ENCODE data around the gene FMR1NB.

FMR1NB gene

GRCh38 chrX:148051973-148052372 is 70.8 kb downstream of the FMR1NB start:
- no peak for DNase-seq (ENCODE audit: low read depth, low spot score)
- H3K4me3 ChIP-seq (ENCODE audit: low read depth, low read length): no peak overlapping the region
- in situ Hi-C loops (cut with HindIII; ENCODE audit: low sequenced_read_pairs): no loop called here
- TF ChIP-seq, protein P1, sequence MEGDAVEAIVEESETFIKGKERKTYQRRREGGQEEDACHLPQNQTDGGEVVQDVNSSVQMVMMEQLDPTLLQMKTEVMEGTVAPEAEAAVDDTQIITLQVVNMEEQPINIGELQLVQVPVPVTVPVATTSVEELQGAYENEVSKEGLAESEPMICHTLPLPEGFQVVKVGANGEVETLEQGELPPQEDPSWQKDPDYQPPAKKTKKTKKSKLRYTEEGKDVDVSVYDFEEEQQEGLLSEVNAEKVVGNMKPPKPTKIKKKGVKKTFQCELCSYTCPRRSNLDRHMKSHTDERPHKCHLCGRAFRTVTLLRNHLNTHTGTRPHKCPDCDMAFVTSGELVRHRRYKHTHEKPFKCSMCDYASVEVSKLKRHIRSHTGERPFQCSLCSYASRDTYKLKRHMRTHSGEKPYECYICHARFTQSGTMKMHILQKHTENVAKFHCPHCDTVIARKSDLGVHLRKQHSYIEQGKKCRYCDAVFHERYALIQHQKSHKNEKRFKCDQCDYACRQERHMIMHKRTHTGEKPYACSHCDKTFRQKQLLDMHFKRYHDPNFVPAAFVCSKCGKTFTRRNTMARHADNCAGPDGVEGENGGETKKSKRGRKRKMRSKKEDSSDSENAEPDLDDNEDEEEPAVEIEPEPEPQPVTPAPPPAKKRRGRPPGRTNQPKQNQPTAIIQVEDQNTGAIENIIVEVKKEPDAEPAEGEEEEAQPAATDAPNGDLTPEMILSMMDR (IDR thresholded peaks at IDR 0.05; ENCODE audit: low read depth, low read length): no peak

GRCh38 chrX:148067285-148067684 is 86.1 kb downstream of the FMR1NB start:
- TF ChIP-seq, protein P1 (IDR thresholded peaks at IDR 0.05; ENCODE audit: low read depth, low read length): no peak
- no peak for DNase-seq (ENCODE audit: low read depth, low spot score)
- in situ Hi-C loops (cut with HindIII; ENCODE audit: low sequenced_read_pairs): no loop called here
- H3K4me3 ChIP-seq (ENCODE audit: low read depth, low read length): no peak overlapping the region

DNA sequence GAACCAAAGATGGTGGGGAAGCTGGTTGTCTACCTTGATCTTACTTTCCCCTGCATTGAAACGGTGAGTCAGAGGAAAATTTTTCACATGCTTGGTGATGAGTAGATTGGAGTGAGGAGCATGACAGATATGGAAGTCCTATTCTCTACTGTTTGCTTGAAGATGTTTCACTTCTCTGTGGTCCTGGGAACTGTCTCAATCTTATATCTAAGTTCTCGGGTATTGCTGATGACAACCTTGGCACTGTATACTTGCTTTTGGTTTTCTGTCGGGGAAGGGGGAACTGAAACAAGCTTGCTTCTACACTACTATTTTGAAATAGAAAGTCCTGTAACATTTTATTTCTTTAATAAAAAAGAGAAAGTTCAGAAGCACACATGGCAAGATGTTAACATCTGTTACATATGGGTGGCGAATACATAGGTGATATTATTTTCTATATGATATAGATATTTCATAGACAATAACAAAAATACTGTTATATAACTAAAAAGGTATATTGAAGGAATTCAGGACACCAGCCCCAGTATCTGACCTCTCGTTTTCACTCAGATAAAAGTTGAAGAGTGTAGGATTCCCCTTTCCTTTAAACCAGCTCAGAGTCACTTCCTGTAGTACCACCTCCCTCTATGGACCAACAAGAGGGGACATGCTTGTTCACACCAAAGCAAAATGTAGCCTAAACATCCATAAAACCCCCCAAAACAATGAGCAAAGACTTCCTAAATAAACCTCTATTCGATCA is 88.8 kb downstream of the FMR1NB start:
- TF ChIP-seq, protein P1 (IDR thresholded peaks at IDR 0.05; ENCODE audit: low read depth, low read length): no peak
- H3K4me3 ChIP-seq (ENCODE audit: low read depth, low read length): no peak overlapping the region
- no peak for DNase-seq (ENCODE audit: low read depth, low spot score)
- in situ Hi-C loops (cut with HindIII; ENCODE audit: low sequenced_read_pairs): no loop called here

DNA sequence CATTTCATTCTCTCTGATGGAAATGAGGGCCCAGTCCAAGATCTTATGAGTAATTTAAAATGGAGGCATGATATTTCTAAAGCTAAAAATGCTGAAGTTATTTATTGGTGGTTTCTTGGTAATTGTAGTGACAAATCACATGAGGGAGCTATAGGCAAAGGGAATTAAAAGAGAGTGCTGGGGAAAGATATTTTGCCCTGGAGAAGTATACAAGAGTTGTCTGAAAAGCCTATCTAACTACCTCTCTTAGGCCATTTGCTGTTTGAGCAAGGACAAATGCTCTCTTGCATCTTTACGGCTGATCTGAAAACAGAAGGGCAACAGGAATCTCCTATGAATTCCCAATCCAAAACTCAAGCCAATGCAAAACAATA is 89.4 kb downstream of the FMR1NB start:
- in situ Hi-C loops (cut with HindIII; ENCODE audit: low sequenced_read_pairs): no loop called here
- H3K4me3 ChIP-seq (ENCODE audit: low read depth, low read length): no peak overlapping the region
- TF ChIP-seq, protein P1 (IDR thresholded peaks at IDR 0.05; ENCODE audit: low read depth, low read length): no peak
- no peak for DNase-seq (ENCODE audit: low read depth, low spot score)
